NAMALWA (cell line): ENCODE results near the gene IFNL3.
"Not testable (repeated sequence)": the region's sequence is repeated elsewhere in the genome, so short reads cannot be mapped to it uniquely, and the experiment has no call there.

Experiments used
- DNase-seq: peaks from one replicate; pipeline ENCODE4 v3.0.0-alpha.2; 2015; ENCODE audit warnings: low spot score

The IFNL3 gene

DNA sequence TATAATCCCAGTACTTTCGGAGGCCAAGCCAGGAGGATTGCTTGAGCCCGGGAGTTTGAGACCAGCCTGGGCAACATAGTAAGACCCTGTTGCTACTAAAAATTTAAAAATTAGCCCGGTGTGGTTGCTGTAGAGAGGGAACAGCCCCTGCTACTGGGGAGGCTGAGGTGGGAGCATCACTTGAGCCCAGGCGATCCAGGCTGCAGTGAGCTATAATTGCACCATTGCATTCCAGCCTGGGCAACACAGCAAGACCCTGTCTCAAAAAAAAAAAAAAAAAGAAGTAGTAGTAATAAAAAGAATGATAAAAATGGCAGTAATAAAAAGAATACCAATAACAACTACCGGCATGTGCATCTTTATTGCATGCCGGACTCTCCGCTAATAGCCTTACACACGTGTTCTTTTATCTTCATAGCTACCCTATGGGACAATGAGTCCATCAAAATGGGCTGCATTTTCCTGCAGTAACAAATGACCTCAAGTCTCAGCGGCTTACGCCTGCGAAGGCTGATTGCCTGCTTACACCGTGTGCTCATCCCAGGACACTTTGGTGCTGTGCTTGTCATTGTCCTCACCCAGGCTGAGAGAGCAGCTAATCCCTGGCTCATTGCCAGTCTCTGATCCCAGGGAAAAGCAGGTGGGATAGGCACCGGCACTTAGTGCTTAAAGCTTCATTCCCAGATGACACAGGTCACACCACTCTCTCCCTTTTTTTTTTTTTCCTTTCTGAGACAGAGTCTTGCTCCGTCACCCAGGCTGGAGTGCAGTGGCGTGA is 26.4 kb downstream of the IFNL3 start:
- DNase-seq = no peak

DNA sequence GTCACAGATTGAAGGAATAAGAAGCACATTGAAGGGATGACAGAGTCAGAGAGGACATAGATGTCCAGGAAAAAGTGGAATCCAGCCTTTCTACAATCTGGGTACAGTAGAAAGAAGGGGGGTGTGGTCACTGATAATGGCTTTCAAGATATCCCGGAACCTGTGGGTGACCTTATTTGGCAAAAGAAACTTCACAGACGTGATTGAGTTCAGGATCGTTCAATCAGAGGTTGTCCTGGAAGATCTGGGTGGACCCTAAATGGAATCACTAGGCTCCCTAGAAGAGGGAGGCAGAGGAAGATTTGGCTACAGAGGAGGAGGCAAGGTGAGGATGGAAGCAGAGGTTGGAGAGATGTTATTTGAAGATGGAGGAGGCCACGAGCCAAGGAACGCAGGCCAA is 27.7 kb downstream of the IFNL3 start:
- no peak for DNase-seq

DNA sequence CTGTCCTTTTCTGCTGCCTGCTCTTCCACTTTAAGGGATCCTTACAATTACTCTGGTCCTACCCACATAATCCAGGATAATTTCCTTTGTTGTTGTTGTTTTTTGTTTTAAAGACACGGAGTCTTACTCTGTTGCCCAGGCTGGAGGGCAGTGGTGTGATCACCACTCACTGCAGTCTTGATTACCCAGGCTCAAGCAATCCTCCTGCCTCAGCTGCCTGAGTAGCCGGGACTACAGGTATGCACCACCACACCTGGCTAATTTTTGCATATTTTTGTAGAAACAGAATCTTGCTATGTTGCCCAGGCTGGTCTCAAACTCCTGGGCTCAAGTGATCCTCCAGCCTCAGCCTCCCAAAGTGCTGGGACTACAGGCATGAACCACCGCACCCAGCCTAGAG is 29.5 kb downstream of the IFNL3 start:
- not testable (repeated sequence) for DNase-seq

DNA sequence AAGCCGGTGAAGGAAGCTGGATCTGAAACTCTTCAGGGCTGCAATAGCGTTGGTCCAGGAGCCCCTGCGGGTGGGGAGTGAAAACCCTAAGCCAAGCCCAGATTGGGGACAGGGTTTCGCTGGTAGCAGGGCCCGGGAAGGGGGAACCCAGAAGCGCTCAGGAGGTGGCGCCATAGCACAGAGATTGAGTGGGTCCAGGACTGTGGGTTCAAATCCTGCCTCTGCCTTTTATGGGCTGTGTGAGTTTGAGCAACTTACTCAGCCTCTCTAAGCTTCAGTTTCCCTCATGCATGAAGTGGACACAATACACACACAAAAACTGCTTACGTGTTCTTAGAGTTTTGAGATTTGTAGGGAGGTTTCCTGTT is 32.4 kb downstream of the IFNL3 start:
- DNase-seq = peak; percentile 59

DNA sequence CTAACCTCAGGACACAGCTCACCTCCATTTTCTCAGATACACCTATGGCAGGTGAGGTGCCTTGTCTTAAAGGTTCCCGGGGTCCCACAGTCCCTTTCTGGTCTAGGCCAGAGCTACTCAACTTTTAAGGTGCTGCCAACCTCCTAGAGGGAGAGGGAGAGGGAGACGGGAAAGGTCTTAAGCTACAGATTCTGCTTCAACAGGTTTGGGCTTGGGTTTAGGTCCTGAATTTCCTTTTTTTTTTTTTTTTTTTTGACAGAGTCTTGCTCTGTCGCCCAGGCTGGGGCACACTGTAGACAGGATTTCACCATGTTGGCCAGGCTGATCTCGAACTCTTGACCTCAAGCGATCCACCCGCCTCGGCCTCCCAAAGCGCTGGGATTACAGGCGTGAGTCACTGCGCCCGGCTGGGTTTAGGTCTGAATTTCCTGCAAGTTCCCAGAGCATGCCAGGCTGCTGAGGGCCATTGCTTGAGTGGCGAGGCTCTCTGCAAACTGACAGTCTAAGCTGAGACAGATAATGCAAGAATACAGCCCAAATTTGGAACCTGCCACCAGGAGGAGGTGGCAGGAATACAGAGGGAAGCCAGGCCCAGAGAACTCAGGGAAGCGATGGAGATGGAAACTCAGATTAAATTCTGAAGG is 33.0 kb downstream of the IFNL3 start:
- no peak for DNase-seq

DNA sequence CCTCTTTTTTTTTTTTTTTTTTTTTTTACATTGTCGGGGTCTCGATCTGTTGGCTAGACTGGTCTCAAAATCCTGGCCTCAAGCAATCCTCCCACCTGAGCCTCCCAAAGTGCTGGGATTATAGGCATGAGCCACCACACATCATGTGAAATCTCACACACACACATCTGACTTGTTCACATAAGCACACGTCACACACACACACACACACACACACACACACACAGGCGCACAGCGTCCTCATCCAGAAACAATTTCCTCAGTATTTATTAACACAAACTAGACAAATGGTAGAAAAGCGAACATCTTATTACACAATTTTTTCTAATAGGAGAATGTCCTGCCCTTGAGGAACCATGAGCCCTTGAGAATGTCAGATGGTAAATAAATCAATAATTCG is 35.6 kb downstream of the IFNL3 start:
- DNase-seq = no peak

DNA sequence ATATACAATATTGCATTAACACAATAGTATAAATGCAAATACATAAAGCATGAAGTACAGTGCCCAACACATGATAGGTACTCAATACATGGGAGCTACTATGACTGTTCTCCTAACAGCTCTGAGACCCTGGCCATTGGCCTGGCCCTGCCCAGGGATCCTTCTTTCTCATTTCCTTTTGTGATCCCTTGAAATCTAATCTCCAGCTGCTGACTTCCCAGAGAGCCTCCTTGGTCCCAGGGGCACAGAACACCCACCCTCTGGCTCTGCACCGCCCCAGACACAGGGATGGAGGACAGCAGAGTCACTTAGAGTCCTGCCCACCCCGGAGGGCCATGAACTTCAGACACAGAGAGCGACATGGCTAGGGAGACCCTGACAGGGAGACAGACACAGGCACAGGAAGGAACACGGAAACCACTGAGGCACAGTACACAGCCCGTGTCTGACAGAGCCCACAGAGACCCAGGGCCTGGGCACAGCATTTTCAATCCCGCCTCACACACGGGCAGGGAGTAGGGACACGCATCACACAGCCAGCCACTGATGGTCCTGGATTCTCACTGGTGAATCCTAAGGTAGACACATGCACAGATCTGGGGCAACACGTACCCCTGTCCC is 36.5 kb downstream of the IFNL3 start:
- no peak for DNase-seq

DNA sequence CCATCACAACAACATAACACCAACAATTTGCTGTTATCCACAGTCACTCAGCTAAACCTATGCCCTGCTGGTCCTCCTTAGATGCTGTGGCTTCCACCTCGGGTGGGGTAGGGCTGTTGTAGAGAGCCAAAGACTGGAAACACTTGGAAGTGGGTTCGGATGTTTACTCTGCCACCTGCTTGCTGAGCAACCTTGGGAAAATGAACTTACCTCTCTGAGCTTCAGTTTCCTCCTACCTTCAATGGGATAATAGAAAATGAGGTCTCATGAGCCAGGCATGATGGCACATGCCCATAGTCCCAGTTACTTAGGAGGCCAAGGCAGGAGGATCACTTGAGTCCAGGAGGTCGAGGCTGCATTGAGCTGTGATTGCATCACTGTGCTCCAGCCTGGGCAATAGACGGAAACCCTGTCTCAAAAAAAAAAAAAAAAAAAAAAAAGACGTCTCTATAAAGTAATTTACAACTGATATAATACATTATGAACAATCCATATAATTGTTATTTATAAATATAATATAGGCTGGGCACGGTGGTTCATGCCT is 37.4 kb downstream of the IFNL3 start:
- DNase-seq = no peak

DNA sequence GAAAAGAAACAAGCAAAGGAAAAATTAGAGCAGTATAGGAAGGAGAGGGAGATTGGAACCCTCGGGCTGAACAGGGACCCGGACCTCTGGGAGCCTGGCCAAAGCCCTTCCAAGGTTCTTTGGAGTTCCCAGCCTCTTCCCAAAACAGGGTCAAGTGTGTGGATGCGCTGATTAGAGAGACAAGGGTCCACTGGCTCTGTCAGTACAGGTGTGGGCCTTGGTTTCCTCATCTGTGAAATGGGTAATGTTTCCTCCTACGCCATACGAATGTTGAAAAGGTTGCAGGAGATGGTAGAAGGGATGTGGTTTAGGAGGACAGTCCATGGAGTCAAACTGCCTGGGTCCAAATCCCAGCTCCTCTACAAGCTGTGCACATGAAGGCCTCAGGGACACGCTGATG is 38.7 kb downstream of the IFNL3 start:
- no peak for DNase-seq

DNA sequence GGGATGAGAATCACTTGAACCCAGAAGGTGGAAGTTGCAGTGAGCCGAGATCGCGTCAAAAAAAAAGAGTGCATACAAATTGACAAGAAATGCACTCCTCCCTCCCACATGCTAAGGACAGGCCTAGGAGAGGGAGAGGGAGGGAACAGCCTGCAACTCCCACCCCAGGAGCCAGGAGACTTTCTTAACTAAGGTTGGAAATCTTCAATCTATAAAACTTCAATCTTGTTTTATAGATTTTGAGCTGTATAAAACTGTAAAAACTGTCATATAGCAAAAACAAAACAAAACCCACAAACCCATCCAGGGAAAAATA is 39.4 kb downstream of the IFNL3 start:
- DNase-seq = no peak

DNA sequence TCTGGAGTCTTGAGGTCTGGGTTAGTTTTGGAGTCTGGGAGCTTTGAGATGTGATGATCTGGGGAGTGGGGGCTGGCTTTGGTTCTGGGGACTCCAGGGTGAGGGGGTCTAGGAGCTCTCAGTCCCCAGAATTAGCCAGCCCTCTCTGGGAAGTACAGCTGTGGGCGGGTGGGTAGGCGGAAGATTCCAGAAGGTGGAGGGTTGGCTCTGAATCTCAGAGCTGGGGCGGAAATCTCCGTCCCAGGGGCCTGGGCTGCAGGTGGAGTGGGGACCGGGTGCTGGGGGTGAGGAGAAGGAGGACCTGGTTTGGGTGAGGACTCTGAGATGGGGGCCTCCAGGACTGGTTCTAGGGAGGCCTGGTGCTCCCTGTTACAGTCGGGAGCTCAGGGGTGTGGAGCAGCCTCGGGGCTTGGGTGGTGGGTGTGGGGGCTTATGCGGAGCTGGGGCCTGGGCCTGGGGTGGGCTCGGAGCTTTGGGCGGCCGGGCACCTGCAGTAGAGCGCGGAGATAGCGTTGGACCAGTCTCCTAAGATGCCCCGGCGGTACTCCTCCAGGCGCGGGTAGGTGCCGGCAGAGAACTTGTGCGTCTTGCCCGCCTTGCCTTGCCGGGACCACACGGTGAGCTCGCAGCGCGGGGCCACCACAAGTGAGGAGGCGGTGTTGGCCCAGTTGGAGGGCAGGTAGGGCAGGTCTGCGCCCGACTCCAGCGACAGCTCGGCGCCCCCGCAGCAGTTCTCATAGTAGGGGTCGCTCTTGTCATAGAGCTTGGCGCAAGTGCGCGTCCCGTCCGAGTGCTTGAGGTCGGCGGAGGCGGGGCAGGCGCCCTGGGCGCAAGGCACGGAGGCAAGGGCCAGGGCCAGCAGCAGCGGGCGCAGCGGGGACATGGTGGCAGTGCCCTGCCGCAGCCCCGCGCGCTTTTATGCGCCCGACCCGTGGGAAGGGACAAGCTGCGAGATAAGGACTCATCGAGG is 41.1 kb downstream of the IFNL3 start, which contains the start of gene SYCN:
SYCN (minus strand) TSS at position 892 of the 970 bp plus-strand sequence; CDS start at position 883, 9 bp downstream.
- no peak for DNase-seq

DNA sequence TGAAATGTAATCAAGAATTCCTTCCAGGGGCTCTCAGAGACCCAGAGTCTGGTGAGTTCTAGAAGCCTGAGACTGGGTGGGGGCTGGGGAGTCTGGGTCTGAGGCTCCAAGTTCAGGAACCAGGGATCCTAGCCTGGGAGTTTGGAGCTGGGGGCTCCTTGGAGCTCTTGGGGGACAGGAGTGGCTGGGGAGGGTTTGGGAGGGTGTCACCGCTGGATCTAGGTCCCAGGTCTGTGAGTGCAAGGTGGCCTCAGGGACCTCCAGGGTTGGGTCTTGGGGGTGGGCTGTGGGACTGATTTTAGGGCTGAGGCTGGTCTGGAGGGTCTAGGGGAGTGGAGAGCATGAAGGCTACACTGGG is 41.8 kb downstream of the IFNL3 start:
- DNase-seq = no peak

DNA sequence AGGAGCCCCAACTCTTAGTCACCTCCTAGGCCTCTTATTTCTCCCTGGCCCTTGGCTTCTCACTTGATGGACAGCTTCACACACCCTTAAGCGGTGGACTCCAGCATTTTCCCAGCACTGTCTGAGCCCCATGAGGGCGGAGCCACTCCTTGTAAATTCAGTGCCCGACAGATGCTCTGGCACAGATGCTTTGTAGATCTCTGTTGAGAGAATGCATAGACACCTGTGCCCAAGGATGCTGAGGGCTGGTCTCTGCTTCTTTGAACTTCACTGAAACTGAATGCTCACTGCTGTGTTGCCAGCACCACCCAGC is 44.0 kb downstream of the IFNL3 start:
- no peak for DNase-seq

DNA sequence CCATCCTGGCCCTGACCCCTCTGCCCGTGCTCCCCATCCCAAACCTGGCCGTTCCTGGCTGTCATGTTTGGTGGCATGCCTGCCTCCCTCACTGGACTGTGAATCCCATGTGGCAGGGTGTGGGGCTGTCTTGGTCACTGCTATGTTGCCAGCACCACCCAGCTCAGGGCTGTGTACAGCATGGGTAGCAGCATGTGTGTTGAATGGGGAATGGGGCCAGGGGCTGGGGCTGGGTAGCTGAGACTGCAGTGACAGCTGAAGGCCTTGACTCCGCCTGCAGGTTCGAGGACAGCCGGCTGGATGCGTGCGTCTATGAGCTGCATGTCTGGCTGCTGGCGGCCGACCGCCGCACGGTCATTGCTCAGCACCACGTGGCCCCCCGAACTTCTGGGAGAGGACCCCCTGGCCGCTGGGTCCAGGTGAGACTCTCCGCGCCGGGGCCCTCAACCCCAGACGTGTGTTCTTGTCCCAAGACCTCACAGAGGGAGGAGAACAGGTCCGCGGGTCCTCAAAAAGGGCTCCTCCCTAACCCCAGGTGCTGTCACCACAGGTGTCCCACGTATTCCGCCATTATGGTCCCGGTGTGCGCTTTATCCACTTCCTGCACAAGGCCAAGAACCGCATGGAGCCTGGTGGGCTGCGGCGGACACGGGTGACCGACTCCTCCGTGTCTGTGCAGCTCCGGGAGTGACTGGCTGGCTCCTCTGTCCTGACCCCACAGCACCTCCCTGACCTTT is 44.6 kb downstream of the IFNL3 start:
- DNase-seq = no peak

DNA sequence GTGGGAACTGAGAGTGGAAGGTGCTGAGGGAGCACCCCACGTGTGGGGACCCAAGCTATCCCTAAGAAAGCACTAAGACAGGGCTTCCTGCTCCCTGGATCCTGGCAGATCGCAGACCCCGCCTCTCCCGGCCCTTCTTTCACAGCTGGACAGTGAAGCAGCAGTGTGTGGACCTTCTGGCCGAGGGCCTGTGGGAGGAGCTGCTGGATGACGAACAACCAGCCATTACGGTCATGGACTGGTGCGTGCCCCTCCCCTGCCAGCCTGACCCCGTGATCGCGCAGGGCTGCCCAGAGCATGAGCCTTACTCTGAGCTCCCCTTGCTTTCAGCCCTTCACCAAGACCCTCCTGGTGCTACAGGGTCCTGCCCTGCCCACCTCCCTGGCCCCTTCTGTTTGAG is 45.8 kb downstream of the IFNL3 start:
- DNase-seq = no peak

DNA sequence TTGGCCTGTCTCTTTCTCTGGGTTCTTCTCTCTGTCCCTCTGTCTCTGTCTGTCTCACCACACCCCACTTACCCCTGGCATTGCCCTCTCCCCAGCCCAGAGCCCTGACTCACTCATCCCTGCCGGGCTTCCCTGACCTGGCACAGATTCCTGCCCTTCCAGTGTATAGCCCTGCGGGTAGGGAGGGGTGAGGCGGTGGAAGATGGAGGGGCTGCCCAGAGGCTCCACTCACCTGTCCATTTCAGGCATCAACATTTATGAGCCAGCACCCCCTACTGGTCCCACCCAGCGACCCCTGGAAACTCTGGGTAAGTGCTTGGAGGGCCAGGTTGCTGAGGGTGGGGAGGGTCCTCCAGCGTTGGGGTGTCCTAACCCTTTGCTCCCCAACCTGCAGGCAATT is 47.0 kb downstream of the IFNL3 start:
- DNase-seq = no peak

DNA sequence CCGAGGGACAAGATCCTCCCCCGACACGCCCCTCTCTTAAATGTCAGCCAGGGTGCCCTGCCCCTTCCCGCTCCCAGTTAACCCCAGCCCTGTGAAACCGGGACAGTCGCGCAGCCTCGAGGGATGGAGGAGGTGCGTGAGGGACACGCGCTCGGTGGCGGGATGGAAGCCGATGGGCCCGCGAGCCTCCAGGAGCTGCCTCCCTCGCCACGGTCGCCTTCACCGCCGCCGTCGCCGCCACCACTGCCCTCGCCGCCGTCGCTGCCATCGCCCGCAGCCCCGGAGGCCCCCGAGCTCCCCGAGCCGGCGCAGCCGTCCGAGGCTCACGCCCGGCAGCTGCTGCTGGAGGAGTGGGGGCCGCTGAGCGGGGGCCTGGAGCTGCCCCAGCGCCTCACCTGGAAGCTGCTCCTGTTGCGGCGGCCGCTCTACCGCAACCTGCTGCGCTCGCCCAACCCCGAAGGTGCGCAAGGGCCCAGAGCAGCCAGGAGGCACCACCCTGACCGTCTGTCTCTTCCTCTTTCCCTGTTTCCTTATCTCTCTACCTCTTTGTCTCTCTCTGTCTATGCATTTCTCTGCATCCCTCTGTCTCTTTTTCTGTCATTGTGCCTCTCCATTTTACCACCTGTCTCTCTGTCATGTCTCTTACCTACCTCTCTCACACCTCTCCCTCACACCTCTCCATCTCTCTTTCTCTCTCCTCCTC is 47.8 kb downstream of the IFNL3 start, which contains the start of gene NCCRP1:
NCCRP1 (plus strand) TSS at position 105 of the 703 bp plus-strand sequence; CDS start at position 124, 19 bp downstream.
- no peak for DNase-seq

DNA sequence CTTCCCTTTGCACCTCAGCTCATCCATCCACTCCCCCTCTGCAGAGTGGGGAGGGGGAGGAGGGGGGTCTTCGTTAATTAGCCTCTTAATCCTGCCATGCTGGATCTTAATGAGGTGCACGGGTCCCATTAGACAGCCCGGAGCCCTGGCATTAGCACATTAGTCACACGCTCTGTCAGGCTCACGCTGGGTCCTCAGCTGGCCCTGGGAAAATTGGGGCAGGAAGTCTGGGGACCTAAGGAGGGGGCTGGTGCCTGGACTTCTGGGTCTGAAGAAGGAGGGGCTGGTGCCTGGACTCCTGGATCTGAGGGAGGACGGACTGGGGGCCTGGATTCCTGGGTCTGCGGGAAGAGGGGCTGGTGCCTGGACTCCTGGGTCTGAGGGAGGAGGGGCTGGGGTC is 48.5 kb downstream of the IFNL3 start:
- no peak for DNase-seq

DNA sequence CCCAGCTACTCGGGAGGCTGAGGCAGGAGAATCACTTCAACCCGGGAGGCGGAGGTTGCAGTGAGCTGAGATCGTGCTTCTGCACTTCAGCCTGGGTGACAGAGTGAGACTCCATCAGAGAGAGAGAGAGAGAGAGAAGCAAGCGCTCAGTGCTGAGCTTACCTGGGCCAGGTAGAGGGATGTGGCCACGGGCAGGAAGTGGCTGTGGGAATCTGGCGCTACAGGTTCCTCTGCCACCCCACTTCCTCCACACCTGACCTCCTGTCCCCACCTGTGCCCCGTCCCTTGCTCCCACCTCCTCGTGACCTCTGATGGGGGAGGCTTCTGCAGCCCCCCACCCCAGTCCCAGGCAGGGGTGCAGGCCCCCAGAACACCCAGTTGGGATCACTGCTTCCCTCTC is 49.1 kb downstream of the IFNL3 start:
- no peak for DNase-seq

DNA sequence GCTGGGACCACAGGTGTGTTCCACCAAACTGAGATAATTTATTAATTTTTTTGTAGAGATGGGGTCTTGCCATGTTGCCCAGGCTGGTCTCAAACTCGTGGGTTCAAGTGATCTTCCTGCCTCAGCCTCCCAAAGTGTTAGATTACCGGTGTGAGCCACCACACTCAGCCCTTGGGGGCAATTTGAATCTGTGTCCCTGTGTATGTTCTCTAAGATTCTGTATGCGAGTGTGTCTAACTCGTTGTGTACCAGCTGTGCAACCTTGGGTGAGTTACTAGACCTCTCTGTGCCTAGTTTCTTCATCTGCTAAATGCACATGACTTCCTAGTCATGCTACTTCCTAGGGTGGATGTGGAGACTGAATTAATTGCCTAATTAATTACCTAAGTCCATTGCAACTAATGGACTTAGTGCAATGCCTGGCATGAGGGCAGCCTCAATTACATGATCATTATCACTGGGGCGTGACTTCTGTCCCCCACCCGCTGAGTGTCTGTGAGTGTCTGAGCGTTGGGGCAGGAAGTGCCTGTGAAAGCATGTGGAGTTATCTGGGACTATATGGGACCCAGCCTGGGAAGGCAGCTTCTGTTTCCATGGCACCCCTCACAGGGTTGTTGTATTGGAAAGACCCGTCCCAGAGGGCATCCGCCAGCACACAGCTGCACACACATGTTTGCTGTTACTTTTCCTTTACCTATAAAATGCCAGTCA is 49.8 kb downstream of the IFNL3 start:
- no peak for DNase-seq
